SK-N-SH treated with all-trans-retinoic acid at 6 μM for 48 hours (cell line): ENCODE results near the gene OR8G1.

Source experiments
- ATAC-seq: fragments of 200-7000 bp; cut with Tn5 transposase; 3 replicates; pipeline ENCODE4 v1.9.1; 2020; ENCODE audit warnings: mild to moderate bottlenecking, moderate library complexity
- ARNTL ChIP-seq: fragments of 450-650 bp; formaldehyde crosslinking; IDR thresholded peaks from 2 replicates; pipeline ENCODE4 v1.5.0; 2020; ENCODE audit warnings: low read depth, mild to moderate bottlenecking, moderate library complexity, borderline replicate concordance
- CREB5 ChIP-seq: fragments of 250-450 bp; sonication (Bioruptor Pico); IDR thresholded peaks from 2 replicates; pipeline ENCODE4 v1.5.1; 2020; ENCODE audit warnings: low read depth, mild to moderate bottlenecking, moderate library complexity
- CSDC2 ChIP-seq: fragments of 250-450 bp; sonication (Bioruptor Pico); IDR thresholded peaks from 2 replicates; pipeline ENCODE4 v1.5.0; 2020; ENCODE audit warnings: mild to moderate bottlenecking, moderate library complexity
- ESRRG ChIP-seq: fragments of 250-450 bp; sonication (Bioruptor Pico); IDR thresholded peaks from 2 replicates; pipeline ENCODE4 v1.6.1; 2021; ENCODE audit warnings: mild to moderate bottlenecking
- GLIS3 ChIP-seq: fragments of 250-450 bp; sonication (Bioruptor Pico); IDR thresholded peaks from 2 replicates; pipeline ENCODE4 v1.5.0; 2020; ENCODE audit warnings: mild to moderate bottlenecking, moderate library complexity
- ISL1 ChIP-seq: fragments of 250-450 bp; sonication (Bioruptor Pico); IDR thresholded peaks from 2 replicates; pipeline ENCODE4 v2.1.2; 2022; ENCODE audit warnings: mild to moderate bottlenecking, moderate library complexity
- POU6F1 ChIP-seq: fragments of 250-450 bp; sonication (Bioruptor Pico); IDR thresholded peaks from 2 replicates; pipeline ENCODE4 v1.8.0; 2021; ENCODE audit warnings: low read depth, mild to moderate bottlenecking, moderate library complexity, borderline replicate concordance
- PPARA ChIP-seq: fragments of 250-450 bp; sonication (Bioruptor Pico); IDR thresholded peaks from 2 replicates; pipeline ENCODE4 v1.5.0; 2020; ENCODE audit warnings: mild to moderate bottlenecking, borderline replicate concordance
- RARB ChIP-seq: fragments of 250-450 bp; sonication (Bioruptor Pico); IDR thresholded peaks from 2 replicates; pipeline ENCODE4 v1.8.0; 2021; ENCODE audit warnings: mild to moderate bottlenecking, moderate library complexity
- SNAI2 ChIP-seq: fragments of 250-450 bp; sonication (Bioruptor Pico); IDR thresholded peaks from 2 replicates; pipeline ENCODE4 v1.5.0; 2020; ENCODE audit warnings: mild to moderate bottlenecking, moderate library complexity
- TCF4 ChIP-seq: fragments of 250-450 bp; sonication (Bioruptor Pico); IDR thresholded peaks from 2 replicates; pipeline ENCODE4 v1.8.0; 2021; ENCODE audit warnings: mild to moderate bottlenecking, moderate library complexity, borderline replicate concordance
- TOX ChIP-seq: fragments of 250-450 bp; sonication (Bioruptor Pico); IDR thresholded peaks from 2 replicates; pipeline ENCODE4 v1.8.0; 2021; ENCODE audit warnings: mild to moderate bottlenecking, moderate library complexity, borderline replicate concordance
- ZC3H10 ChIP-seq: fragments of 250-450 bp; sonication (Bioruptor Pico); IDR thresholded peaks from 2 replicates; pipeline ENCODE4 v1.5.1; 2021; ENCODE audit warnings: mild to moderate bottlenecking, moderate library complexity
- ZFP3 ChIP-seq: fragments of 250-450 bp; sonication (Bioruptor Pico); IDR thresholded peaks from 2 replicates; pipeline ENCODE4 v1.5.0; 2020; ENCODE audit warnings: mild to moderate bottlenecking, moderate library complexity
- ZFP30 ChIP-seq: fragments of 450-650 bp; formaldehyde crosslinking; IDR thresholded peaks from 2 replicates; pipeline ENCODE4 v1.5.0; 2022; ENCODE audit warnings: mild to moderate bottlenecking, moderate library complexity
- ZNF70 ChIP-seq: fragments of 450-650 bp; formaldehyde crosslinking; IDR thresholded peaks from 2 replicates; pipeline ENCODE4 v1.5.0; 2020; ENCODE audit warnings: mild to moderate bottlenecking, moderate library complexity
- ZNF8 ChIP-seq: fragments of 450-650 bp; formaldehyde crosslinking; IDR thresholded peaks from 2 replicates; pipeline ENCODE4 v1.5.0; 2020; ENCODE audit warnings: mild to moderate bottlenecking, moderate library complexity
- TF ChIP-seq, protein P1 (sequence below): fragments of 250-450 bp; sonication (Bioruptor Pico); IDR thresholded peaks from 2 replicates; pipeline ENCODE4 v1.5.0; 2020; ENCODE audit warnings: mild to moderate bottlenecking, moderate library complexity
- TF ChIP-seq, protein P2 (sequence below): fragments of 250-450 bp; sonication (Bioruptor Pico); IDR thresholded peaks from 2 replicates; pipeline ENCODE4 v1.5.1; 2021; ENCODE audit warnings: mild to moderate bottlenecking, moderate library complexity
- TF ChIP-seq, protein P3 (sequence below): fragments of 250-450 bp; sonication (Bioruptor Pico); IDR thresholded peaks from 2 replicates; pipeline ENCODE4 v1.8.0; 2020; ENCODE audit warnings: mild to moderate bottlenecking, moderate library complexity, borderline replicate concordance

OR8G1 gene

GRCh38 chr11:124285610-124286344, 44.9 kb downstream of the OR8G1 start:
- no peak for ATAC-seq
- TF ChIP-seq, protein P1, sequence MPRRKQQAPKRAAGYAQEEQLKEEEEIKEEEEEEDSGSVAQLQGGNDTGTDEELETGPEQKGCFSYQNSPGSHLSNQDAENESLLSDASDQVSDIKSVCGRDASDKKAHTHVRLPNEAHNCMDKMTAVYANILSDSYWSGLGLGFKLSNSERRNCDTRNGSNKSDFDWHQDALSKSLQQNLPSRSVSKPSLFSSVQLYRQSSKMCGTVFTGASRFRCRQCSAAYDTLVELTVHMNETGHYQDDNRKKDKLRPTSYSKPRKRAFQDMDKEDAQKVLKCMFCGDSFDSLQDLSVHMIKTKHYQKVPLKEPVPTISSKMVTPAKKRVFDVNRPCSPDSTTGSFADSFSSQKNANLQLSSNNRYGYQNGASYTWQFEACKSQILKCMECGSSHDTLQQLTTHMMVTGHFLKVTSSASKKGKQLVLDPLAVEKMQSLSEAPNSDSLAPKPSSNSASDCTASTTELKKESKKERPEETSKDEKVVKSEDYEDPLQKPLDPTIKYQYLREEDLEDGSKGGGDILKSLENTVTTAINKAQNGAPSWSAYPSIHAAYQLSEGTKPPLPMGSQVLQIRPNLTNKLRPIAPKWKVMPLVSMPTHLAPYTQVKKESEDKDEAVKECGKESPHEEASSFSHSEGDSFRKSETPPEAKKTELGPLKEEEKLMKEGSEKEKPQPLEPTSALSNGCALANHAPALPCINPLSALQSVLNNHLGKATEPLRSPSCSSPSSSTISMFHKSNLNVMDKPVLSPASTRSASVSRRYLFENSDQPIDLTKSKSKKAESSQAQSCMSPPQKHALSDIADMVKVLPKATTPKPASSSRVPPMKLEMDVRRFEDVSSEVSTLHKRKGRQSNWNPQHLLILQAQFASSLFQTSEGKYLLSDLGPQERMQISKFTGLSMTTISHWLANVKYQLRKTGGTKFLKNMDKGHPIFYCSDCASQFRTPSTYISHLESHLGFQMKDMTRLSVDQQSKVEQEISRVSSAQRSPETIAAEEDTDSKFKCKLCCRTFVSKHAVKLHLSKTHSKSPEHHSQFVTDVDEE (CRISPR knock-in tag), result no peak
- TF ChIP-seq, all 23 proteins: peak for 0

- no peak for ATAC-seq
- TF ChIP-seq CSDC2 (no peak), ZNF70 (CRISPR knock-in tag) (no peak), TOX (CRISPR knock-in tag) (no peak), ESRRG (no peak), ZNF8 (CRISPR knock-in tag) (no peak), POU6F1 (CRISPR knock-in tag) (no peak), ARNTL (CRISPR knock-in tag) (no peak), RARB (CRISPR knock-in tag) (no peak), ZC3H10 (CRISPR knock-in tag) (no peak), SNAI2 (CRISPR knock-in tag) (no peak), TCF4 (no peak), ISL1 (CRISPR knock-in tag) (no peak), ZFP3 (CRISPR knock-in tag) (no peak), CREB5 (CRISPR knock-in tag) (no peak), PPARA (no peak), GLIS3 (no peak), ZFP30 (CRISPR knock-in tag) (no peak)
- TF ChIP-seq, protein P2, sequence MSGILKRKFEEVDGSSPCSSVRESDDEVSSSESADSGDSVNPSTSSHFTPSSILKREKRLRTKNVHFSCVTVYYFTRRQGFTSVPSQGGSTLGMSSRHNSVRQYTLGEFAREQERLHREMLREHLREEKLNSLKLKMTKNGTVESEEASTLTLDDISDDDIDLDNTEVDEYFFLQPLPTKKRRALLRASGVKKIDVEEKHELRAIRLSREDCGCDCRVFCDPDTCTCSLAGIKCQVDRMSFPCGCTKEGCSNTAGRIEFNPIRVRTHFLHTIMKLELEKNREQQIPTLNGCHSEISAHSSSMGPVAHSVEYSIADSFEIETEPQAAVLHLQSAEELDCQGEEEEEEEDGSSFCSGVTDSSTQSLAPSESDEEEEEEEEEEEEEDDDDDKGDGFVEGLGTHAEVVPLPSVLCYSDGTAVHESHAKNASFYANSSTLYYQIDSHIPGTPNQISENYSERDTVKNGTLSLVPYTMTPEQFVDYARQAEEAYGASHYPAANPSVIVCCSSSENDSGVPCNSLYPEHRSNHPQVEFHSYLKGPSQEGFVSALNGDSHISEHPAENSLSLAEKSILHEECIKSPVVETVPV (CRISPR knock-in tag), result no peak
- TF ChIP-seq, protein P1 (CRISPR knock-in tag), result no peak
- TF ChIP-seq, protein P3, sequence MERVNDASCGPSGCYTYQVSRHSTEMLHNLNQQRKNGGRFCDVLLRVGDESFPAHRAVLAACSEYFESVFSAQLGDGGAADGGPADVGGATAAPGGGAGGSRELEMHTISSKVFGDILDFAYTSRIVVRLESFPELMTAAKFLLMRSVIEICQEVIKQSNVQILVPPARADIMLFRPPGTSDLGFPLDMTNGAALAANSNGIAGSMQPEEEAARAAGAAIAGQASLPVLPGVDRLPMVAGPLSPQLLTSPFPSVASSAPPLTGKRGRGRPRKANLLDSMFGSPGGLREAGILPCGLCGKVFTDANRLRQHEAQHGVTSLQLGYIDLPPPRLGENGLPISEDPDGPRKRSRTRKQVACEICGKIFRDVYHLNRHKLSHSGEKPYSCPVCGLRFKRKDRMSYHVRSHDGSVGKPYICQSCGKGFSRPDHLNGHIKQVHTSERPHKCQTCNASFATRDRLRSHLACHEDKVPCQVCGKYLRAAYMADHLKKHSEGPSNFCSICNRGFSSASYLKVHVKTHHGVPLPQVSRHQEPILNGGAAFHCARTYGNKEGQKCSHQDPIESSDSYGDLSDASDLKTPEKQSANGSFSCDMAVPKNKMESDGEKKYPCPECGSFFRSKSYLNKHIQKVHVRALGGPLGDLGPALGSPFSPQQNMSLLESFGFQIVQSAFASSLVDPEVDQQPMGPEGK (CRISPR knock-in tag), result no peak
These were observed 53.8 kb downstream of the OR8G1 start for GRCh38 chr11:124294687-124295086.
